RWPE2 (cell line): ENCODE measurements around the gene ATOH8.

ENCODE experiments used
- ATAC-seq: fragments of 200-7000 bp; cut with Tn5 transposase; 3 replicates; pipeline ENCODE4 v1.9.1; 2021; ENCODE audit warnings: low read depth
- DNase-seq: peaks from one replicate; pipeline ENCODE4 v3.0.0-alpha.2; 2020; ENCODE audit warnings: low spot score
- H3K27ac ChIP-seq: fragments of 450-650 bp; 2 replicates; pipeline ENCODE4 v1.5.1; 2017; ENCODE audit warnings: mild to moderate bottlenecking; ENCODE audit not compliant: poor library complexity, severe bottlenecking
- H3K27me3 ChIP-seq: fragments of 250-450 bp; sonication (Bioruptor Pico); 2 replicates; pipeline ENCODE4 v1.5.1; 2021; ENCODE audit warnings: mild to moderate bottlenecking, moderate library complexity; ENCODE audit not compliant: insufficient read depth, poor library complexity, severe bottlenecking
- H3K36me3 ChIP-seq: fragments of 250-450 bp; sonication (Bioruptor Pico); 2 replicates; pipeline ENCODE4 v1.5.1; 2020; ENCODE audit warnings: low read depth, mild to moderate bottlenecking, moderate library complexity
- H3K4me1 ChIP-seq: fragments of 250-450 bp; sonication (Bioruptor Pico); 2 replicates; pipeline ENCODE4 v1.5.1; 2021; ENCODE audit warnings: mild to moderate bottlenecking, moderate library complexity; ENCODE audit not compliant: insufficient read depth, poor library complexity, severe bottlenecking
- H3K4me3 ChIP-seq: fragments of 250-450 bp; sonication (Bioruptor Pico); 2 replicates; pipeline ENCODE4 v1.5.1; 2021; ENCODE audit warnings: mild to moderate bottlenecking, moderate library complexity; ENCODE audit not compliant: severe bottlenecking
- H3K9me3 ChIP-seq: fragments of 250-450 bp; sonication (Bioruptor Pico); 2 replicates; pipeline ENCODE4 v1.5.1; 2021; ENCODE audit warnings: mild to moderate bottlenecking, moderate library complexity; ENCODE audit not compliant: severe bottlenecking
- CTCF ChIP-seq: fragments of 450-650 bp; IDR thresholded peaks from one replicate; pipeline ENCODE4 v1.5.1; 2017; ENCODE audit warnings: mild to moderate bottlenecking, moderate library complexity; ENCODE audit not compliant: poor library complexity, severe bottlenecking

Gene ATOH8

GRCh38 chr2:85785871-85786270, 32.1 kb downstream of the ATOH8 start:
- no peaks in the 10 kb centered on the region for H3K4me1 ChIP-seq
- H3K36me3 ChIP-seq = no peaks in the 10 kb centered on the region
- no peak for TF ChIP-seq CTCF
- DNase-seq = no peak
- no peak for ATAC-seq
- H3K9me3 ChIP-seq = no peaks in the 10 kb centered on the region
- no peak overlapping the region for H3K27ac ChIP-seq
- no peak overlapping the region for H3K4me3 ChIP-seq
- no peaks in the 10 kb centered on the region for H3K27me3 ChIP-seq

DNA sequence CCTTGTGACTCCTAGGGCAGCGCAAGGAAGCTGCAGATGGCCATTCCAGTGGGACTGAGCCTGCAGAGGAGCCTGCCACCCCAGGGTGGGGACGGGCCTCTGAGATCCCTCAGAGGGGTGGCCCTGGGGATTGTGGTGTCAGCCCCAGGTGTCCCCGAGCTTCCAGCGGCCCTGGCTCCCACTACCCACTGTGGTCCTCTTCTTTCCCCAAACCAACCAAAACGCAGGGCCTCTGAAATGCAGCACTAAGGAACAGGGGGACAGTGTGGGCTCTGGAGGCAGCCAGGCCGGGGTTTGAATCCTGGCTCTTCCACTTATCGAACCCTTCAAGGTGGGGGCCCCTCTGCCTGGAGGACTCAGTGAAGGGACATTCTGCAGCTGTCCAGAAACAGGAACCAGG, 32.7 kb downstream of the ATOH8 start:
- ATAC-seq (no peak), DNase-seq (no peak)
- no peak for TF ChIP-seq CTCF
- Histone ChIP-seq H3K4me1 (no peaks in the 10 kb centered on the region), H3K27me3 (no peaks in the 10 kb centered on the region), H3K27ac (no peak overlapping the region), H3K4me3 (no peak overlapping the region), H3K36me3 (no peaks in the 10 kb centered on the region), H3K9me3 (no peaks in the 10 kb centered on the region)

DNA sequence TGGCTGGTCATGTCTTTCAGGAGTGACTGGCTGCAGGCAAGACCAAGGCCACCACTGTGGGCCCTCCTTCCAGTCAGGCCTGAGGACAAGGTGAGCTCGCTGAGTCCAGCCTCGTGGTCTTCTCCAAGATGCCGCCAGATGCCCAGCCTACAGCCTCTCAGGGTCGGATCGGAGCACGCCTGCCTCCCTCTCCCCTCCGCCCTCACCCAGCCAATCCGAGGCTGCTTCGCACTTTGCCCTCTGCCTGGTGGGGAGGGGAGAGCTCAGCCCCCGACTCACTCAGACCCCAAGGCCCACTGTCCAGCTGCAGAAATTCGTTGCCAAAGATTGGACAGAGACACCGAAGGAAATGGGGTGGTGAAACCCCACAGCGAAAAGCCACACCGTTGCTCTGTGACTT, 33.1 kb downstream of the ATOH8 start:
- ATAC-seq (no peak), DNase-seq (no peak)
- no peaks in the 10 kb centered on the region for H3K27me3 ChIP-seq
- no peaks in the 10 kb centered on the region for H3K4me1 ChIP-seq
- no peak overlapping the region for H3K27ac ChIP-seq
- no peaks in the 10 kb centered on the region for H3K36me3 ChIP-seq
- TF ChIP-seq CTCF = no peak
- no peak overlapping the region for H3K4me3 ChIP-seq
- H3K9me3 ChIP-seq = no peaks in the 10 kb centered on the region

GRCh38 chr2:85787282-85787980, 33.6 kb downstream of the ATOH8 start:
- H3K27ac ChIP-seq = no peak overlapping the region
- peaks cover 2% of the 10 kb centered on the region for H3K4me1 ChIP-seq
- no peak for TF ChIP-seq CTCF
- ATAC-seq = no peak
- no peaks in the 10 kb centered on the region for H3K36me3 ChIP-seq
- no peaks in the 10 kb centered on the region for H3K9me3 ChIP-seq
- H3K4me3 ChIP-seq = no peak overlapping the region
- no peak for DNase-seq
- no peaks in the 10 kb centered on the region for H3K27me3 ChIP-seq

DNA sequence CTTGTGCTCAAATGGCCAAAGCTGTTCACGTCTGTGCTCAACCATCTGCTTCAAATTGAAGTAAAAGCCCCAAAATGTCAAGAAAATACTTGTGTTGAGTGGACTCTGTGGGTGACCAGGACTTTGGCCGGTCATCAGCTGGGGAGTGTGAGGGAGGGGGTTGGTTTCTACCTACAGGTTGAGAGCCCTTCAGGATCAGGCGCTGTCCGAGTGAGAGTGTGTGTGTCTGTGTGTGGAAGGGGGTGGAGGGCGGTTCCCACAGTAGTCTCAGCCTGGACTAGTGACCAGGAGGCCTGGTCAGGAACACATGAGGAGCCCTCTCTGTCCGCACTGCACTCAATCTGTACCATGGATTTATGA, 34.2 kb downstream of the ATOH8 start:
- no peak for DNase-seq
- no peak for ATAC-seq
- Histone ChIP-seq H3K27ac (no peak overlapping the region), H3K27me3 (no peaks in the 10 kb centered on the region), H3K36me3 (no peaks in the 10 kb centered on the region), H3K9me3 (no peaks in the 10 kb centered on the region), H3K4me1 (peaks cover 8% of the 10 kb centered on the region), H3K4me3 (no peak overlapping the region)
- no peak for TF ChIP-seq CTCF
